ENCODE data around the gene NT5C2. TPM values are rescaled to one million over a fixed set of nuclear protein-coding genes. Genes with fewer than 3 reads are reported as not detected.

NT5C2 gene
- total RNA-seq, 1 donor from 2014 or later, result 113 TPM

- Histone ChIP-seq H3K4me1 (ENCODE audit: insufficient read depth, low read length) (no peaks in the 10 kb centered on the region), H4K20me1 (ENCODE audit: insufficient read depth, low read length) (peaks cover 35% of the 10 kb centered on the region), H3K4me3 (ENCODE audit: insufficient read depth, low read depth, low read length) (no peak overlapping the region), H3K27ac (ENCODE audit: low read depth, low read length) (no peak overlapping the region), H3K27me3 (ENCODE audit: insufficient read depth, low read length) (no peaks in the 10 kb centered on the region), H3K79me2 (ENCODE audit: insufficient read depth, low read length) (peaks cover 30% of the 10 kb centered on the region), H2AFZ (ENCODE audit: low read depth, low read length) (no peak overlapping the region), H3K4me2 (ENCODE audit: low read length) (no peak overlapping the region), H3K9me3 (ENCODE audit: insufficient read depth, low read depth, low read length) (no peaks in the 10 kb centered on the region), H3K36me3 (ENCODE audit: insufficient read depth, low read length) (no peaks in the 10 kb centered on the region), H3K9ac (ENCODE audit: low read length) (no peak overlapping the region)
- FAIRE-seq (no peak), DNase-seq (ENCODE audit: low read depth) (no peak)
- H3K9me3 Mint-ChIP-seq (ENCODE audit: unreplicated experiment), result no peaks in the 10 kb centered on the region
- no peak overlapping the region for H3K4me3 Mint-ChIP-seq (ENCODE audit: unreplicated experiment)
- H3K4me1 Mint-ChIP-seq (ENCODE audit: low read depth, unreplicated experiment), result peaks cover 10% of the 10 kb centered on the region
- H3K27me3 Mint-ChIP-seq (ENCODE audit: low read depth, unreplicated experiment), result no peaks in the 10 kb centered on the region
- H3K27ac Mint-ChIP-seq (ENCODE audit: unreplicated experiment), result no peak overlapping the region
- peaks cover 4% of the 10 kb centered on the region for H3K36me3 Mint-ChIP-seq (ENCODE audit: low read depth, unreplicated experiment)
- TF ChIP-seq EZH2 (IDR thresholded peaks at IDR 0.05; ENCODE audit: insufficient read depth, low read length), result no peak
- TF ChIP-seq, protein P1, sequence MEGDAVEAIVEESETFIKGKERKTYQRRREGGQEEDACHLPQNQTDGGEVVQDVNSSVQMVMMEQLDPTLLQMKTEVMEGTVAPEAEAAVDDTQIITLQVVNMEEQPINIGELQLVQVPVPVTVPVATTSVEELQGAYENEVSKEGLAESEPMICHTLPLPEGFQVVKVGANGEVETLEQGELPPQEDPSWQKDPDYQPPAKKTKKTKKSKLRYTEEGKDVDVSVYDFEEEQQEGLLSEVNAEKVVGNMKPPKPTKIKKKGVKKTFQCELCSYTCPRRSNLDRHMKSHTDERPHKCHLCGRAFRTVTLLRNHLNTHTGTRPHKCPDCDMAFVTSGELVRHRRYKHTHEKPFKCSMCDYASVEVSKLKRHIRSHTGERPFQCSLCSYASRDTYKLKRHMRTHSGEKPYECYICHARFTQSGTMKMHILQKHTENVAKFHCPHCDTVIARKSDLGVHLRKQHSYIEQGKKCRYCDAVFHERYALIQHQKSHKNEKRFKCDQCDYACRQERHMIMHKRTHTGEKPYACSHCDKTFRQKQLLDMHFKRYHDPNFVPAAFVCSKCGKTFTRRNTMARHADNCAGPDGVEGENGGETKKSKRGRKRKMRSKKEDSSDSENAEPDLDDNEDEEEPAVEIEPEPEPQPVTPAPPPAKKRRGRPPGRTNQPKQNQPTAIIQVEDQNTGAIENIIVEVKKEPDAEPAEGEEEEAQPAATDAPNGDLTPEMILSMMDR (IDR thresholded peaks at IDR 0.05; ENCODE audit: insufficient read depth, low read depth, low read length), result no peak
Measured at GRCh38 chr10:103114876-103115275, 78.2 kb downstream of the NT5C2 start.

- H3K27ac Mint-ChIP-seq (ENCODE audit: unreplicated experiment), result no peak overlapping the region
- TF ChIP-seq, protein P1 (IDR thresholded peaks at IDR 0.05; ENCODE audit: insufficient read depth, low read depth, low read length), result no peak
- TF ChIP-seq EZH2 (IDR thresholded peaks at IDR 0.05; ENCODE audit: insufficient read depth, low read length), result no peak
- H3K27me3 Mint-ChIP-seq (ENCODE audit: low read depth, unreplicated experiment), result no peaks in the 10 kb centered on the region
- Histone ChIP-seq H3K4me1 (ENCODE audit: insufficient read depth, low read length) (no peaks in the 10 kb centered on the region), H3K79me2 (ENCODE audit: insufficient read depth, low read length) (peaks cover 23% of the 10 kb centered on the region), H3K9me3 (ENCODE audit: insufficient read depth, low read depth, low read length) (no peaks in the 10 kb centered on the region), H3K4me3 (ENCODE audit: insufficient read depth, low read depth, low read length) (no peak overlapping the region), H3K9ac (ENCODE audit: low read length) (no peak overlapping the region), H3K27me3 (ENCODE audit: insufficient read depth, low read length) (no peaks in the 10 kb centered on the region), H2AFZ (ENCODE audit: low read depth, low read length) (no peak overlapping the region), H4K20me1 (ENCODE audit: insufficient read depth, low read length) (peaks cover 29% of the 10 kb centered on the region), H3K4me2 (ENCODE audit: low read length) (no peak overlapping the region), H3K36me3 (ENCODE audit: insufficient read depth, low read length) (no peaks in the 10 kb centered on the region), H3K27ac (ENCODE audit: low read depth, low read length) (no peak overlapping the region)
- peaks cover 3% of the 10 kb centered on the region for H3K36me3 Mint-ChIP-seq (ENCODE audit: low read depth, unreplicated experiment)
- DNase-seq (ENCODE audit: low read depth), result no peak
- peaks cover 1% of the 10 kb centered on the region for H3K9me3 Mint-ChIP-seq (ENCODE audit: unreplicated experiment)
- no peak for FAIRE-seq
- H3K4me3 Mint-ChIP-seq (ENCODE audit: unreplicated experiment), result no peak overlapping the region
- H3K4me1 Mint-ChIP-seq (ENCODE audit: low read depth, unreplicated experiment), result peaks cover 9% of the 10 kb centered on the region
Measured at GRCh38 chr10:103111918-103112877, 80.9 kb downstream of the NT5C2 start.
